IMR-90 (cell line): ENCODE measurements around the gene ADD1. TPM values are rescaled to one million over a fixed set of nuclear protein-coding genes. Genes with fewer than 3 reads are reported as not detected.
"Not testable (repeated sequence)": the region's sequence is repeated elsewhere in the genome, so short reads cannot be mapped to it uniquely, and the experiment has no call there.

Experiments
- ATAC-seq: fragments of 200-7000 bp; cut with Tn5 transposase; 2 replicates; pipeline ENCODE4 v1.9.1; 2020; ENCODE audit warnings: low read depth, mild to moderate bottlenecking, moderate library complexity
- BruUV-seq: library from RNA; stranded (reverse); fragments of 400-500 nt; replicated peaks from 2 replicates; lab custom pipeline; 2021; lab: Mats Ljungman, UMichigan
- CTCF ChIA-PET: fragments of 300-600 bp; formaldehyde crosslinking; extraction: SDS; loops from one replicate; lab custom pipeline; 2021; ENCODE audit warnings: antibody characterized with exemption; lab: Yijun Ruan, JAX
- POLR2A ChIA-PET: fragments of 300-600 bp; sonication (Branson Sonifier 250); formaldehyde crosslinking; loops from one replicate; lab custom pipeline; 2022; ENCODE audit warnings: antibody characterized with exemption; ENCODE audit not compliant: unreplicated experiment; lab: Charles Lee
- DNase-seq: peaks from one replicate; pipeline ENCODE4 v3.0.0; 2013
- H2AFZ ChIP-seq: replicated peaks from 2 replicates; pipeline ENCODE3; 2013; ENCODE audit warnings: low read length, mild to moderate bottlenecking; ENCODE audit not compliant: poor library complexity
- H2AK5ac ChIP-seq: 2 replicates; pipeline ENCODE4 v1.6.1; 2013; ENCODE audit warnings: low read depth, low read length, inconsistent platforms
- H2AK9ac ChIP-seq: replicated peaks from 2 replicates; pipeline ENCODE3; 2013; ENCODE audit warnings: mild to moderate bottlenecking, low read depth, low read length, moderate library complexity; ENCODE audit not compliant: poor library complexity
- H2BK120ac ChIP-seq: 2 replicates; pipeline ENCODE4 v1.6.1; 2013; ENCODE audit warnings: low read depth, low read length, inconsistent platforms
- H2BK15ac ChIP-seq: 3 replicates; pipeline ENCODE4 v1.6.1; 2013; ENCODE audit warnings: low read depth, low read length, inconsistent platforms
- H2BK20ac ChIP-seq: 2 replicates; pipeline ENCODE4 v1.6.1; 2013; ENCODE audit warnings: low read depth, mild to moderate bottlenecking, inconsistent platforms, low read length, moderate library complexity
- H2BK5ac ChIP-seq: 2 replicates; pipeline ENCODE4 v1.6.1; 2013; ENCODE audit warnings: mild to moderate bottlenecking, low read depth, low read length, inconsistent platforms; ENCODE audit not compliant: poor library complexity, severe bottlenecking
- H3K14ac ChIP-seq: replicated peaks from 2 replicates; pipeline ENCODE4 v1.6.1; 2013; ENCODE audit warnings: low read depth, low read length, inconsistent platforms
- H3K18ac ChIP-seq: 2 replicates; pipeline ENCODE4 v1.6.1; 2013; ENCODE audit warnings: low read depth, low read length, control low read depth
- H3K23ac ChIP-seq: 2 replicates; pipeline ENCODE4 v1.6.1; 2013; ENCODE audit warnings: low read depth, low read length, inconsistent platforms
- H3K27ac ChIP-seq: 2 replicates; pipeline ENCODE4 v1.5.1; 2013; ENCODE audit warnings: mild to moderate bottlenecking, control low read depth, low read length; ENCODE audit not compliant: insufficient read depth
- H3K27me3 ChIP-seq: 2 replicates; pipeline ENCODE4 v1.6.1; 2013; ENCODE audit warnings: low read length; ENCODE audit not compliant: control insufficient read depth, insufficient read depth
- H3K36me3 ChIP-seq: 2 replicates; pipeline ENCODE4 v1.6.1; 2013; ENCODE audit warnings: low read length, mixed read lengths; ENCODE audit not compliant: control insufficient read depth, insufficient read depth
- H3K4ac ChIP-seq: 2 replicates; pipeline ENCODE4 v1.6.1; 2013; ENCODE audit warnings: low read depth, low read length, inconsistent platforms
- H3K4me1 ChIP-seq: 2 replicates; pipeline ENCODE4 v1.6.1; 2013; ENCODE audit warnings: low read length, mixed read lengths; ENCODE audit not compliant: control insufficient read depth, insufficient read depth
- H3K4me2 ChIP-seq: 2 replicates; pipeline ENCODE4 v1.6.1; 2013; ENCODE audit warnings: low read depth, mild to moderate bottlenecking, control low read depth, low read length, moderate library complexity
- H3K4me3 ChIP-seq: 2 replicates; pipeline ENCODE4 v1.5.1; 2013; ENCODE audit warnings: low read depth, mild to moderate bottlenecking, control low read depth, low read length, moderate library complexity; ENCODE audit not compliant: insufficient read depth
- H3K56ac ChIP-seq: 2 replicates; pipeline ENCODE4 v1.6.1; 2013; ENCODE audit warnings: low read length, inconsistent platforms; ENCODE audit not compliant: insufficient read depth; ENCODE audit errors: extremely low read depth
- H3K79me1 ChIP-seq, 2 experiments: 2 replicates each; pipeline ENCODE4 v1.6.1; 2013; ENCODE audit warnings: low read length in 2 of 2, inconsistent platforms in 1 of 2, low read depth in 1 of 2
- H3K9ac ChIP-seq: 2 replicates; pipeline ENCODE4 v1.6.1; 2013; ENCODE audit warnings: low read depth, low read length, control low read depth
- H3K9me1 ChIP-seq: 2 replicates; pipeline ENCODE4 v1.6.1; 2013; ENCODE audit warnings: low read length, inconsistent platforms; ENCODE audit not compliant: insufficient read depth
- H3K9me3 ChIP-seq: 2 replicates; pipeline ENCODE4 v1.6.1; 2013; ENCODE audit warnings: low read length; ENCODE audit not compliant: control insufficient read depth, insufficient read depth
- H4K20me1 ChIP-seq: 2 replicates; pipeline ENCODE4 v1.6.1; 2013; ENCODE audit warnings: low read length, inconsistent platforms; ENCODE audit not compliant: insufficient read depth
- H4K5ac ChIP-seq: 2 replicates; pipeline ENCODE4 v1.6.1; 2013; ENCODE audit warnings: mild to moderate bottlenecking, low read depth, low read length, control low read depth
- H4K8ac ChIP-seq, 2 experiments: 2 replicates each; pipeline ENCODE4 v1.6.1; 2013; ENCODE audit warnings: low read depth in 2 of 2, low read length in 2 of 2, control low read depth in 1 of 2, inconsistent platforms in 1 of 2
- H4K91ac ChIP-seq: 2 replicates; pipeline ENCODE4 v1.6.1; 2013; ENCODE audit warnings: low read depth, low read length, inconsistent platforms; ENCODE audit not compliant: insufficient read depth
- WGBS, 2 experiments: methylation state at CpG; one replicate each; pipeline versions ENCODE4 v1.1.5 to v1.1.7; 2013; ENCODE audit warnings: missing lambda C conversion rate in 2 of 2; ENCODE audit not compliant: insufficient read length in 1 of 2; ENCODE audit errors: extremely low coverage in 2 of 2; 5-methylcytosine and 5-hydroxymethylcytosine counted together
- dilution Hi-C: fragments of 300-500 bp; cut with HindIII; formaldehyde crosslinking; loops from one replicate; pipeline ENCODE4 v1.14.3; 2018; ENCODE audit warnings: low sequenced_read_pairs; ENCODE audit not compliant: unreplicated experiment
- in situ Hi-C: fragments of 300-500 bp; cut with MboI; formaldehyde crosslinking; loops from 3 replicates; pipeline ENCODE4 v1.14.3; 2019; ENCODE audit warnings: low sequenced_read_pairs, inconsistent platforms, mixed read lengths
- intact Hi-C: fragments of 100-400 bp; cut with micrococcal nuclease; formaldehyde crosslinking; loops from 2 replicates; pipeline ENCODE4 v1.10.0; 2022
- polyA plus RNA-seq, 3 experiments: library from polyadenylated mRNA; depleted of rRNA; stranded (reverse); fragments of >200 nt; gene quantifications; 2 replicates each; pipeline ENCODE4 v1.2.3, GENCODE V29; 2012; ENCODE audit warnings: low replicate concordance in 1 of 3
- total RNA-seq: library from RNA; depleted of rRNA; stranded (reverse); fragments of >200 nt; gene quantifications from 2 replicates; pipeline ENCODE4 v1.2.3, GENCODE V29; 2012

Gene ADD1
- total and polyA plus RNA-seq, 2 of the 4 experiments (the other 2 are of a cell fraction), result 122 to 215 TPM

GRCh38 chr4:2960450-2960849 lies 116.8 kb downstream of the ADD1 start:
- H3K18ac ChIP-seq, BruUV-seq, H2BK5ac ChIP-seq, dilution Hi-C loops, H3K9ac ChIP-seq, H3K27me3 ChIP-seq, H3K14ac ChIP-seq, H3K56ac ChIP-seq, H2AFZ ChIP-seq, H2AK9ac ChIP-seq, intact Hi-C loops, H2AK5ac ChIP-seq, H3K4ac ChIP-seq, H3K27ac ChIP-seq, H2BK15ac ChIP-seq, H3K4me2 ChIP-seq, CTCF ChIA-PET, ATAC-seq, H3K4me3 ChIP-seq, H2BK120ac ChIP-seq, in situ Hi-C loops, POLR2A ChIA-PET, H2BK20ac ChIP-seq, H4K5ac ChIP-seq, H3K9me3 ChIP-seq, DNase-seq, H4K8ac ChIP-seq, H3K23ac ChIP-seq, H4K91ac ChIP-seq: not testable (repeated sequence)
- peaks cover 15% of the 10 kb centered on the region for H3K4me1 ChIP-seq
- peaks cover 15% of the 10 kb centered on the region for H3K36me3 ChIP-seq
- H3K9me1 ChIP-seq, result peaks cover 19% of the 10 kb centered on the region
- H4K20me1 ChIP-seq, result peaks cover 42% of the 10 kb centered on the region
- no CpG with 5 or more reads among the region's 4 CpGs for WGBS, 2 experiments
- peaks cover 42 to 70% of the 10 kb centered on the region in 2 experiments for H3K79me1 ChIP-seq
